ENCODE results near the gene OR10C1.
A peak's percentile ranks its signal among the peaks of the same experiment; 100 is the strongest.

The OR10C1 gene

DNA sequence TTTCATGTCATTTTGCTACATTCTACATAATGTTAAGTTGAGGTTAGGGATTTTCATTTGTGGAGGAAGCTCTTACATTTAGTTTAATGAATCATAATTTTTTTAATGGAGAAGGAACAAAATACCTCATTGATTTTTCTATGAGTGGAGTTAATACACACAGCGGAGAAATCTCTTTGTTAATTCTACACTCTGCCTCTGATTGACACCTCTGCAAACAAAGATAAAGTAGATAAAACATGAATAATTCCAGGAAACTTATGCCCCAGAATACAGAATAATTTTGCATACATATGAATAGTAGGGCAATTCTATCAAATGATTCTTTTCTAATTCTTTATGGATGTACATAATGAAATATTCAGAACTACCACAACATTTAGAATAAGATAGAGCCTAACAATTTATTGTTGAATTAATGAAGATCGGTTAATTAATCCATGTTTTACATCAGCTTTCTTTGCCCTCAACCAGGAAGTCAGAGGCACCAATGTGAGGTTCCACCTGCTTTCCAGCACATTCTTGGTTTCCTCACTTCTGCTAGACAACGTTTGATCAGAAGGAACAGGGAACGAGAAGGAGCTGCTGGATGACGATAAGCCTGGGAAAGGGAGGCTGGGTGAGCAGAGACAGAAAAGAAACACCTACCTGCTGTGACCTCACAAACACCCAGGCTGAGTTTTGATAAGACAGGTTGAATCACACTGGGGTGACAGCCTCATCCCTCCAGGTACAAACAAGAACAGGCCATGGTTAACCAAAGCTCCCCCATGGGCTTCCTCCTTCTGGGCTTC is 22.1 kb downstream of the OR10C1 start:
- Histone ChIP-seq H3K4ac (ENCODE audit: low read depth, low read length) (no peak overlapping the region), H3K14ac (ENCODE audit: low read length) (no peak overlapping the region), H2AK5ac (ENCODE audit: low read length) (no peak overlapping the region), H4K12ac (ENCODE audit: low read depth, low read length) (no peak overlapping the region), H3K4me2 (ENCODE audit: low read length) (no peak overlapping the region), H3K4me3 (ENCODE audit: low read depth, low read length) (no peak overlapping the region), H3K9ac (ENCODE audit: low read length) (no peak overlapping the region), H3K36me3 (ENCODE audit: control insufficient read depth in 1 of 2, insufficient read depth in 2 of 2, low read length in 2 of 2) (no peaks in the 10 kb centered on the region), H3K79me2 (ENCODE audit: control insufficient read depth, insufficient read depth, low read length, poor library complexity) (no peaks in the 10 kb centered on the region), H2BK120ac (ENCODE audit: insufficient read depth, low read length, poor library complexity) (no peak overlapping the region), H4K91ac (ENCODE audit: low read depth, low read length) (no peak overlapping the region), H3K79me1 (ENCODE audit: low read length) (no peaks in the 10 kb centered on the region), H3K9me3 (ENCODE audit: insufficient read depth, low read depth, low read length) (no peaks in the 10 kb centered on the region), H2AFZ (ENCODE audit: insufficient read depth, low read length, poor library complexity) (no peak overlapping the region), H2BK12ac (ENCODE audit: low read length) (no peak overlapping the region), H4K8ac (ENCODE audit: low read depth, low read length) (no peak overlapping the region), H2BK5ac (ENCODE audit: low read depth, low read length, poor library complexity) (no peak overlapping the region), H3K23ac (ENCODE audit: low read length) (no peak overlapping the region), H3K27me3 (ENCODE audit: insufficient read depth, low read length) (no peaks in the 10 kb centered on the region), H3K18ac (ENCODE audit: low read length) (no peak overlapping the region), H3K27ac (ENCODE audit: low read depth, low read length) (no peak overlapping the region), H3K4me1 (ENCODE audit: control insufficient read depth in 1 of 2, insufficient read depth in 2 of 2, low read length in 2 of 2) (peaks cover 0 to 2% of the 10 kb centered on the region in 2 experiments)
- DNase-seq, result no peak
- no CpG with 5 or more reads among the region's 5 CpGs for WGBS (ENCODE audit: extremely low coverage, insufficient coverage, insufficient read length)

- Histone ChIP-seq H3K79me1 (ENCODE audit: low read length) (no peaks in the 10 kb centered on the region), H3K9ac (ENCODE audit: low read length) (no peak overlapping the region), H3K23ac (ENCODE audit: low read length) (no peak overlapping the region), H3K4me1 (ENCODE audit: control insufficient read depth in 1 of 2, insufficient read depth in 2 of 2, low read length in 2 of 2) (peaks cover 0 to 2% of the 10 kb centered on the region in 2 experiments), H2BK12ac (ENCODE audit: low read length) (no peak overlapping the region), H3K27me3 (ENCODE audit: insufficient read depth, low read length) (no peaks in the 10 kb centered on the region), H4K12ac (ENCODE audit: low read depth, low read length) (no peak overlapping the region), H3K79me2 (ENCODE audit: control insufficient read depth, insufficient read depth, low read length, poor library complexity) (no peaks in the 10 kb centered on the region), H4K91ac (ENCODE audit: low read depth, low read length) (no peak overlapping the region), H3K4me3 (ENCODE audit: low read depth, low read length) (no peak overlapping the region), H3K14ac (ENCODE audit: low read length) (no peak overlapping the region), H3K36me3 (ENCODE audit: control insufficient read depth in 1 of 2, insufficient read depth in 2 of 2, low read length in 2 of 2) (no peaks in the 10 kb centered on the region), H3K4ac (ENCODE audit: low read depth, low read length) (no peak overlapping the region), H3K27ac (ENCODE audit: low read depth, low read length) (no peak overlapping the region), H2AK5ac (ENCODE audit: low read length) (no peak overlapping the region), H2BK120ac (ENCODE audit: insufficient read depth, low read length, poor library complexity) (no peak overlapping the region), H4K8ac (ENCODE audit: low read depth, low read length) (no peak overlapping the region), H3K18ac (ENCODE audit: low read length) (no peak overlapping the region), H3K4me2 (ENCODE audit: low read length) (no peak overlapping the region), H2AFZ (ENCODE audit: insufficient read depth, low read length, poor library complexity) (no peak overlapping the region), H2BK5ac (ENCODE audit: low read depth, low read length, poor library complexity) (no peak overlapping the region), H3K9me3 (ENCODE audit: insufficient read depth, low read depth, low read length) (no peaks in the 10 kb centered on the region)
- DNase-seq, result no peak
- no CpG with 5 or more reads among the region's 6 CpGs for whole genome bisulfite sequencing (ENCODE audit: extremely low coverage, insufficient coverage, insufficient read length)
Measured at GRCh38 chr6:29462022-29462421, 22.9 kb downstream of the OR10C1 start.

DNA sequence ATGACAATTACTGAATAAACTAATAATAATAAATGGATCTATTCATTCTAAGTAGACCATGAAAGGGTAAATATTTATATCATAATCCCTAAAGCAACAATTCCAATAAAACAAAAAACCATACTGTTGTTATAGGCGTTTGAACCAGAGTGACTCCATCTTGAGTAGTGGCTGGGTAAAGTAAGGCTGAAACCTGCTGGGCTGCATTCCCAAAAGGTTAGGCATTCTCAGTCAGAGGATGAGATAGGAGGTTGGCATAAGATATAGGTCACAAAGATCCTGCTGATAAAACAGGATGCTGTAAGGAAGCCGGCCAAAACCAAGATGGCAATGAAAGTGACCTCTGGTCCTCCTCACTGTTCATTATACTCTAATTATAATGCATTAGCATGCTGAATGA is 26.2 kb downstream of the OR10C1 start:
- H4K91ac ChIP-seq (ENCODE audit: low read depth, low read length), result no peak overlapping the region
- no peak overlapping the region for H3K18ac ChIP-seq (ENCODE audit: low read length)
- H3K79me2 ChIP-seq (ENCODE audit: control insufficient read depth, insufficient read depth, low read length, poor library complexity), result no peaks in the 10 kb centered on the region
- no peak overlapping the region for H2BK120ac ChIP-seq (ENCODE audit: insufficient read depth, low read length, poor library complexity)
- no CpG with 5 or more reads among the region's 2 CpGs for WGBS (ENCODE audit: extremely low coverage, insufficient coverage, insufficient read length)
- H3K27ac ChIP-seq (ENCODE audit: low read depth, low read length), result no peak overlapping the region
- no peak overlapping the region for H3K4ac ChIP-seq (ENCODE audit: low read depth, low read length)
- H4K12ac ChIP-seq (ENCODE audit: low read depth, low read length), result no peak overlapping the region
- no peaks in the 10 kb centered on the region for H3K27me3 ChIP-seq (ENCODE audit: insufficient read depth, low read length)
- H2BK5ac ChIP-seq (ENCODE audit: low read depth, low read length, poor library complexity), result no peak overlapping the region
- H3K14ac ChIP-seq (ENCODE audit: low read length), result no peak overlapping the region
- no peak overlapping the region for H2BK12ac ChIP-seq (ENCODE audit: low read length)
- DNase-seq, result peak; percentile 29 to 85
- H3K9ac ChIP-seq (ENCODE audit: low read length), result no peak overlapping the region
- H3K23ac ChIP-seq (ENCODE audit: low read length), result no peak overlapping the region
- H2AK5ac ChIP-seq (ENCODE audit: low read length), result no peak overlapping the region
- no peaks in the 10 kb centered on the region for H3K79me1 ChIP-seq (ENCODE audit: low read length)
- H4K8ac ChIP-seq (ENCODE audit: low read depth, low read length), result no peak overlapping the region
- H3K4me3 ChIP-seq (ENCODE audit: low read depth, low read length), result no peak overlapping the region
- H3K9me3 ChIP-seq (ENCODE audit: insufficient read depth, low read depth, low read length), result no peaks in the 10 kb centered on the region
- no peak overlapping the region for H2AFZ ChIP-seq (ENCODE audit: insufficient read depth, low read length, poor library complexity)
- H3K36me3 ChIP-seq (ENCODE audit: control insufficient read depth in 1 of 2, insufficient read depth in 2 of 2, low read length in 2 of 2), result no peaks in the 10 kb centered on the region
- peaks cover 0 to 2% of the 10 kb centered on the region in 2 experiments for H3K4me1 ChIP-seq (ENCODE audit: control insufficient read depth in 1 of 2, insufficient read depth in 2 of 2, low read length in 2 of 2)
- no peak overlapping the region for H3K4me2 ChIP-seq (ENCODE audit: low read length)

DNA sequence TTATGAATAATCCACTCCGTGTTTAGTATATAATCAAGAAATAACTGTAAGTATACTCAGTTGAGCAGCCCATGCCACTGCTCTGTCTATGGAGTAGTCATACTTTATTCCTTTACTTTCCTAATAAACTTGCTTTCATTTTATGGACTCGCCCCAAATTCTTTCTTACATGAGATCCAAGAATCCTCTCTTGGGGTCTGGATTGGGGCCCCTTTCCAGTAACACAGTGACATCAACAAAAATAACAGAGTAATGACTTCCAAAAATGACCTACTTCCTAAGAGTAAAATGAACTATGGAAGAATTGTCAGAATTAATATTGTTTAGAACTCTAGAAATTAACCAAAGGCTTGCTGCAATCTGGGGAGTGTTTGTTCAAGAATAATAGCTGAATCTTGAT is 26.7 kb downstream of the OR10C1 start:
- H3K23ac ChIP-seq (ENCODE audit: low read length), result no peak overlapping the region
- no peak overlapping the region for H2BK120ac ChIP-seq (ENCODE audit: insufficient read depth, low read length, poor library complexity)
- no peak for DNase-seq
- H3K4me2 ChIP-seq (ENCODE audit: low read length), result no peak overlapping the region
- H3K18ac ChIP-seq (ENCODE audit: low read length), result no peak overlapping the region
- WGBS (ENCODE audit: extremely low coverage, insufficient coverage, insufficient read length), result no CpG with 5 or more reads among the region's 2 CpGs
- no peaks in the 10 kb centered on the region for H3K9me3 ChIP-seq (ENCODE audit: insufficient read depth, low read depth, low read length)
- H3K4ac ChIP-seq (ENCODE audit: low read depth, low read length), result no peak overlapping the region
- no peak overlapping the region for H3K4me3 ChIP-seq (ENCODE audit: low read depth, low read length)
- no peaks in the 10 kb centered on the region for H3K36me3 ChIP-seq (ENCODE audit: control insufficient read depth in 1 of 2, insufficient read depth in 2 of 2, low read length in 2 of 2)
- H3K14ac ChIP-seq (ENCODE audit: low read length), result no peak overlapping the region
- no peak overlapping the region for H4K91ac ChIP-seq (ENCODE audit: low read depth, low read length)
- no peak overlapping the region for H2AFZ ChIP-seq (ENCODE audit: insufficient read depth, low read length, poor library complexity)
- no peak overlapping the region for H2BK5ac ChIP-seq (ENCODE audit: low read depth, low read length, poor library complexity)
- no peak overlapping the region for H4K8ac ChIP-seq (ENCODE audit: low read depth, low read length)
- no peaks in the 10 kb centered on the region for H3K79me2 ChIP-seq (ENCODE audit: control insufficient read depth, insufficient read depth, low read length, poor library complexity)
- no peak overlapping the region for H3K9ac ChIP-seq (ENCODE audit: low read length)
- no peak overlapping the region for H4K12ac ChIP-seq (ENCODE audit: low read depth, low read length)
- H3K27ac ChIP-seq (ENCODE audit: low read depth, low read length), result no peak overlapping the region
- no peaks in the 10 kb centered on the region for H3K27me3 ChIP-seq (ENCODE audit: insufficient read depth, low read length)
- peaks cover 0 to 2% of the 10 kb centered on the region in 2 experiments for H3K4me1 ChIP-seq (ENCODE audit: control insufficient read depth in 1 of 2, insufficient read depth in 2 of 2, low read length in 2 of 2)
- H3K79me1 ChIP-seq (ENCODE audit: low read length), result no peaks in the 10 kb centered on the region
- no peak overlapping the region for H2BK12ac ChIP-seq (ENCODE audit: low read length)
- no peak overlapping the region for H2AK5ac ChIP-seq (ENCODE audit: low read length)
